CD14-positive monocyte (primary cell): ENCODE measurements around the gene ANKLE2. TPM values are rescaled to one million over a fixed set of nuclear protein-coding genes. Genes with fewer than 3 reads are reported as not detected.
"Not testable (repeated sequence)": the region's sequence is repeated elsewhere in the genome, so short reads cannot be mapped to it uniquely, and the experiment has no call there.

Experiments
- DNase-seq, 3 donors: peaks; one replicate each; pipeline ENCODE4 v3.0.0-alpha.2; 2011 to 2022
- H2AFZ ChIP-seq: 2 replicates; pipeline ENCODE4 v1.6.0; 2012; ENCODE audit warnings: mild to moderate bottlenecking, low read depth, low read length, inconsistent platforms; ENCODE audit not compliant: insufficient read depth, poor library complexity, severe bottlenecking
- H3K27ac ChIP-seq, 2 donors: 1 replicate in 1 of 2; 2 replicates in 1 of 2; pipeline ENCODE4 v1.5.1; 2012 to 2013; ENCODE audit warnings: low read length in 2 of 2, control low read depth in 1 of 2, inconsistent platforms in 1 of 2, low read depth in 1 of 2, mild to moderate bottlenecking in 1 of 2
- H3K27me3 ChIP-seq, 2 donors: one replicate each; pipeline versions ENCODE4 v1.6.0 to v1.6.1; 2011 to 2013; ENCODE audit warnings: low read length in 2 of 2; ENCODE audit not compliant: control insufficient read depth in 2 of 2, insufficient read depth in 2 of 2
- H3K36me3 ChIP-seq, 2 donors: replicated peaks in 1 of 2; 1 replicate in 1 of 2; 2 replicates in 1 of 2; pipeline versions ENCODE4 v1.5.1 to v1.6.1; 2012 to 2013; ENCODE audit warnings: low read length in 2 of 2, control low read depth in 1 of 2, inconsistent platforms in 1 of 2, mild to moderate bottlenecking in 1 of 2; ENCODE audit not compliant: insufficient read depth in 2 of 2, control insufficient read depth in 1 of 2
- H3K4me1 ChIP-seq, 2 donors: 1 replicate in 1 of 2; 2 replicates in 1 of 2; pipeline versions ENCODE4 v1.5.1 to v1.6.1; 2012 to 2013; ENCODE audit warnings: low read length in 2 of 2, control low read depth in 1 of 2, inconsistent platforms in 1 of 2, mild to moderate bottlenecking in 1 of 2, moderate library complexity in 1 of 2; ENCODE audit not compliant: insufficient read depth in 2 of 2, control insufficient read depth in 1 of 2
- H3K4me2 ChIP-seq: replicated peaks from 2 replicates; pipeline ENCODE3; 2012; ENCODE audit warnings: low read length, moderate library complexity, mild to moderate bottlenecking; ENCODE audit not compliant: poor library complexity, severe bottlenecking; ENCODE audit errors: extremely low read depth
- H3K4me3 ChIP-seq, 3 experiments: fragments of 200-600 bp in 1 of 3; sonication (generic) in 1 of 3; replicated peaks in 1 of 3; 1 replicate in 2 of 3; 2 replicates in 1 of 3; pipeline ENCODE4 v1.5.1; 2011 to 2013; ENCODE audit warnings: low read length in 3 of 3, mild to moderate bottlenecking in 3 of 3, control low read depth in 2 of 3, low read depth in 2 of 3, inconsistent platforms in 1 of 3, moderate library complexity in 1 of 3
- H3K79me2 ChIP-seq: 2 replicates; pipeline ENCODE4 v1.6.0; 2012; ENCODE audit warnings: mild to moderate bottlenecking, control low read depth, inconsistent platforms, low read length, moderate library complexity; ENCODE audit not compliant: insufficient read depth
- H3K9ac ChIP-seq: 2 replicates; pipeline ENCODE4 v1.6.0; 2017; ENCODE audit warnings: low read length, mild to moderate bottlenecking; ENCODE audit not compliant: insufficient read depth, poor library complexity, severe bottlenecking
- H3K9me3 ChIP-seq, 2 donors: replicated peaks in 1 of 2; 1 replicate in 1 of 2; 2 replicates in 1 of 2; pipeline versions ENCODE4 v1.5.1 to v1.6.1; 2012 to 2013; ENCODE audit warnings: low read length in 2 of 2, control low read depth in 1 of 2; ENCODE audit not compliant: control insufficient read depth in 1 of 2, insufficient read depth in 1 of 2
- H4K20me1 ChIP-seq: 2 replicates; pipeline ENCODE4 v1.6.0; 2012; ENCODE audit warnings: mild to moderate bottlenecking, low read length, control low read depth, moderate library complexity; ENCODE audit not compliant: insufficient read depth
- H3K27ac Mint-ChIP-seq, 7 donors: one replicate each; pipeline ENCODE4 v1.8.0; 2020; ENCODE audit warnings: mild to moderate bottlenecking in 7 of 7, mixed read lengths in 7 of 7, moderate library complexity in 6 of 7, inconsistent platforms in 2 of 7
- H3K27me3 Mint-ChIP-seq, 3 donors: one replicate each; pipeline ENCODE4 v1.8.0; 2021 to 2022; ENCODE audit warnings: low read depth in 3 of 3, mild to moderate bottlenecking in 3 of 3, mixed read lengths in 3 of 3, moderate library complexity in 3 of 3, inconsistent platforms in 1 of 3
- H3K36me3 Mint-ChIP-seq, 2 donors: one replicate each; pipeline ENCODE4 v1.8.0; 2020; ENCODE audit warnings: mixed read lengths in 2 of 2, inconsistent platforms in 1 of 2, mild to moderate bottlenecking in 1 of 2
- H3K4me1 Mint-ChIP-seq: one replicate; pipeline ENCODE4 v1.8.0; 2020; ENCODE audit warnings: mild to moderate bottlenecking, mixed read lengths
- H3K4me3 Mint-ChIP-seq, 2 donors: one replicate each; pipeline ENCODE4 v1.8.0; 2020; ENCODE audit warnings: mild to moderate bottlenecking in 2 of 2, mixed read lengths in 2 of 2, moderate library complexity in 1 of 2
- H3K9me3 Mint-ChIP-seq, 7 donors: one replicate each; pipeline ENCODE4 v1.8.0; 2020 to 2022; ENCODE audit warnings: mixed read lengths in 7 of 7, mild to moderate bottlenecking in 6 of 7, moderate library complexity in 6 of 7, inconsistent platforms in 2 of 7
- WGBS: methylation state at CpG from one replicate; pipeline ENCODE4 v1.1.5; 2013; ENCODE audit warnings: missing lambda C conversion rate; ENCODE audit not compliant: insufficient coverage; 5-methylcytosine and 5-hydroxymethylcytosine counted together
- intact Hi-C, 2 donors: fragments of 100-400 bp; cut with micrococcal nuclease; formaldehyde crosslinking; loops; one replicate each; pipeline versions ENCODE4 v1.15.0 to v1.15.1; 2023
- polyA minus RNA-seq: library from RNA; depleted of rRNA, polyadenylated mRNA; stranded (reverse); fragments of >200 nt; gene quantifications from 2 replicates; pipeline ENCODE4 v1.2.3, GENCODE V29; 2012
- polyA plus RNA-seq, 3 donors: library from polyadenylated mRNA; depleted of rRNA in 1 of 3; unstranded in 2 of 3; stranded (reverse) in 1 of 3; fragments of 300-500 nt in 2 of 3; fragments of >200 nt in 1 of 3; fragmentation: Illumina TruSeq in 2 of 3; gene quantifications; 1 replicate in 2 of 3; 2 replicates in 1 of 3; pipeline ENCODE4 v1.2.3, GENCODE V29; 2012 to 2021
- total RNA-seq, 12 experiments: library from RNA in 1 of 12; stranded (reverse) in 1 of 12; fragments of 120-200 nt in 1 of 12; gene quantifications; one replicate each; pipeline ENCODE4 v1.2.4 and lab custom pipeline; 2013 to 2026; ENCODE audit warnings: mixed read lengths in 6 of 12, inconsistent platforms in 1 of 12
- TF ChIP-seq, protein P1 (sequence below): fragments of 200-600 bp; IDR thresholded peaks from one replicate; pipeline ENCODE4 v1.8.0; 2022; ENCODE audit warnings: antibody characterized with exemption, mild to moderate bottlenecking

ANKLE2 gene
- 50.1 TPM for total RNA-seq (2013)
- polyA plus RNA-seq: 10 to 100 TPM; 10.1 to 88.4 (median 15.0) TPM
- 35.5 and 39.1 TPM in 2 replicates for polyA minus RNA-seq
- 82.1 to 339 (median 108) reads per million in 11 experiments for total RNA-seq (lab: John Stamatoyannopoulos, UW)

DNA sequence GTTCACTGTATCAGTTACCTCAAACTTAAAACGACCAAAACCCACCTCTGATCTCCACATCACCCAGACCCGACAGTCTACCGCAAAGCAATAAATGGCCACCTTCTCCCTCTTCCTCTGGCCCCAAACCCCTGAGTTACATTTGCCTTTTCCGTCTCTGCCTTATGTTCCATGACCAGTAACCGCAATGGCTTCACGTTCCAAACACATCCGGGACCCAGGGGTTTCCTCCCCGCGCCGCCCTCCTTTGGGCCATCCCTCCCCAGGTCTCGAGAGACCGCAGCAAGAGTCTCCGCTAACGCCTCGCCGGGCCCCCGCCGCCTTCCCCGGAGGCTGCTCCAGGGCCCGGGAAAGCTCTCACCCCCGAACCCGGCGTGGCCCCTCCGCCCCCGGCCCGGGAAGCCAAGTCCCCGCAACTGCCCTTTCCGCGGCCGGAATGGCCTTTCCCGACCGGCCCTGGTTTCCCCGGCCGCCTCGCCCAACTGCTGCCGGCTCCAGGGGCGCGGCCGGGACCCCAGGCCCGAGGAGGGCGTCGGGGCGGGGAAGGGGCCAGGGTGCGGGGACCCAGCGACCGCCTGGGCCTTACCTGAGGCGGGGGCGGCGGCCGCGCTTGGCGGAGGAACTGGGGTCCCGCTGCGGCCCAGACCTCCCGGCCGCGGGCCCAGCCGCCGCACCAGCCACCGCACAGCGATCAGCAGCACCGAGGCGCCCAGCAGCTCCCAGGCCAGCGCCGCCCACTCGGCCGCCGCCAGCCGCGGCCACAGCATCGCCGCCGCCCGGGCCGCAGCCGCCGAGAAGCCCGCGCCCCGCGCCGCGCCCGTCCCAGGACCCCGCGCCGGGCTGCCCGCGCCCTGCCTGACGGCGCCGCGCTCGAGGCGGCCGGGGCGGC, at the start of gene ANKLE2:
Gene ANKLE2, minus strand, starts transcription at position 801 of the 889 bp plus-strand sequence. Its CDS starts 34 bp downstream, at position 767.
- Histone ChIP-seq H2AFZ (peak within 1 kb of the TSS; percentile 87), H3K4me2 (peak within 1 kb of the TSS; percentile 88), H4K20me1 (peaks cover 39% of the 10 kb centered on the region), H3K4me1 (peaks cover 27 to 40% of the 10 kb centered on the region in 2 donors), H3K27me3 (no peaks in the 10 kb centered on the region), H3K4me3 (peak within 1 kb of the TSS; percentile 83 to 95 (median 84)), H3K27ac (peak within 1 kb of the TSS; percentile 85 to 91), H3K9ac (peak within 1 kb of the TSS; percentile 91), H3K9me3 (no peaks in the 10 kb centered on the region), H3K79me2 (peaks cover 64% of the 10 kb centered on the region), H3K36me3 (peaks cover 8 to 28% of the 10 kb centered on the region in 2 donors)
- intact Hi-C loops: loop anchor here (5.0 to 10.0 kb wide), 3 partner anchors 49 to 124 kb away; partner anchors contain the start of genes CHFR (in 1 of the 2), GOLGA3 (in 1 of the 2) and PGAM5 (in 1 of the 2)
- peaks cover 30% of the 10 kb centered on the region for H3K4me1 Mint-ChIP-seq
- TF ChIP-seq, protein P1, sequence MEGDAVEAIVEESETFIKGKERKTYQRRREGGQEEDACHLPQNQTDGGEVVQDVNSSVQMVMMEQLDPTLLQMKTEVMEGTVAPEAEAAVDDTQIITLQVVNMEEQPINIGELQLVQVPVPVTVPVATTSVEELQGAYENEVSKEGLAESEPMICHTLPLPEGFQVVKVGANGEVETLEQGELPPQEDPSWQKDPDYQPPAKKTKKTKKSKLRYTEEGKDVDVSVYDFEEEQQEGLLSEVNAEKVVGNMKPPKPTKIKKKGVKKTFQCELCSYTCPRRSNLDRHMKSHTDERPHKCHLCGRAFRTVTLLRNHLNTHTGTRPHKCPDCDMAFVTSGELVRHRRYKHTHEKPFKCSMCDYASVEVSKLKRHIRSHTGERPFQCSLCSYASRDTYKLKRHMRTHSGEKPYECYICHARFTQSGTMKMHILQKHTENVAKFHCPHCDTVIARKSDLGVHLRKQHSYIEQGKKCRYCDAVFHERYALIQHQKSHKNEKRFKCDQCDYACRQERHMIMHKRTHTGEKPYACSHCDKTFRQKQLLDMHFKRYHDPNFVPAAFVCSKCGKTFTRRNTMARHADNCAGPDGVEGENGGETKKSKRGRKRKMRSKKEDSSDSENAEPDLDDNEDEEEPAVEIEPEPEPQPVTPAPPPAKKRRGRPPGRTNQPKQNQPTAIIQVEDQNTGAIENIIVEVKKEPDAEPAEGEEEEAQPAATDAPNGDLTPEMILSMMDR: no peak
- H3K4me3 Mint-ChIP-seq: peak within 1 kb of the TSS; percentile 84 to 97
- DNase-seq: peak in 2 of 3 donors; percentile 37 to 48
- H3K9me3 Mint-ChIP-seq: peaks cover 0 to 1% (median 0%) of the 10 kb centered on the region in 7 donors
- peaks cover 9 to 26% of the 10 kb centered on the region in 2 donors for H3K36me3 Mint-ChIP-seq
- peaks cover 0 to 2% (median 0%) of the 10 kb centered on the region in 3 donors for H3K27me3 Mint-ChIP-seq
- H3K27ac Mint-ChIP-seq: peak within 1 kb of the TSS; percentile 92 to 97 (median 94)
- WGBS: under 1% methylated on average over 97 of the region's 97 CpGs

DNA sequence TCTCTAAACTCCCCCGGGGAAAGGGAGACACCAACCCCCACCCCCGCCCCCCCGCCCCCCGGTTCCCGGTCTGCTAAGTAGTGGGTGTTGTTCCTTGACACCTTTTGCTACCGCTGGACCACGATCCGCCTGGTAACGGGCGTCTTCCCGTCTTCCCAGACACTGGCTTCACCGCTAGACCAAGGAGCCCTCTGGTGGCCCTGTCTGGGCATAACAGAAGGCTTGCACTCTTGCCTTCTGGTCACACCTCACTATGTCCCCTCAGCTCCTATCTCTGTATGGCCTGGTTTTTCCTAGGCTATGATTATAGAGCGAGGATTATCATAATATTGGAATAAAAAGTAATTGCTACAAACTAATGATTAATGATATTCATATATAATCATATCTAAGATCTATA, 47.8 kb upstream of the ANKLE2 start:
- Histone ChIP-seq H3K36me3 (peaks cover 66 to 81% of the 10 kb centered on the region in 2 donors), H4K20me1 (peaks cover 22% of the 10 kb centered on the region), H3K79me2 (peaks cover 20% of the 10 kb centered on the region)
- peak in 2 of 3 donors; percentile 19 to 20 for DNase-seq
- H3K27me3 ChIP-seq, H3K9ac ChIP-seq, H3K4me3 ChIP-seq, H3K4me1 Mint-ChIP-seq, H3K4me1 ChIP-seq, H3K4me3 Mint-ChIP-seq, intact Hi-C loops, H3K27ac ChIP-seq, H3K27me3 Mint-ChIP-seq, H2AFZ ChIP-seq, H3K9me3 Mint-ChIP-seq, H3K9me3 ChIP-seq, H3K4me2 ChIP-seq: not testable (repeated sequence)
- WGBS: 72% methylated on average over 3 of the region's 13 CpGs
- Mint-ChIP-seq H3K36me3 (peaks cover 71 to 89% of the 10 kb centered on the region in 2 donors), H3K27ac (peak overlapping the region in 1 of 7 donors; percentile 63)
- TF ChIP-seq, protein P1: peak; percentile 55
